Stomach (tissue), 4 donors: Measurements from ENCODE around the gene CPT1C.

Experiments
- POLR2A ChIP-seq, 4 donors: fragments of 450-650 bp; IDR thresholded peaks; one replicate each; pipeline ENCODE4 v1.6.1; 2016; ENCODE audit warnings: antibody characterized with exemption in 4 of 4, control low read depth in 2 of 4, mild to moderate bottlenecking in 1 of 4, moderate library complexity in 1 of 4
- POLR2AphosphoS5 ChIP-seq, 3 donors: sonication (generic); formaldehyde crosslinking; IDR thresholded peaks; one replicate each; pipeline ENCODE4 v1.6.1; 2016; ENCODE audit warnings: antibody characterized with exemption in 3 of 3
- TF ChIP-seq, protein P1 (sequence below), 7 experiments: fragments of 450-650 bp in 4 of 7; fragments of 200-600 bp in 3 of 7; sonication (generic) in 3 of 7; IDR thresholded peaks; one replicate each; pipeline ENCODE4 v1.5.1; 2016 to 2019; ENCODE audit warnings: antibody characterized with exemption in 7 of 7, control low read depth in 2 of 7, mild to moderate bottlenecking in 1 of 7

DNA sequence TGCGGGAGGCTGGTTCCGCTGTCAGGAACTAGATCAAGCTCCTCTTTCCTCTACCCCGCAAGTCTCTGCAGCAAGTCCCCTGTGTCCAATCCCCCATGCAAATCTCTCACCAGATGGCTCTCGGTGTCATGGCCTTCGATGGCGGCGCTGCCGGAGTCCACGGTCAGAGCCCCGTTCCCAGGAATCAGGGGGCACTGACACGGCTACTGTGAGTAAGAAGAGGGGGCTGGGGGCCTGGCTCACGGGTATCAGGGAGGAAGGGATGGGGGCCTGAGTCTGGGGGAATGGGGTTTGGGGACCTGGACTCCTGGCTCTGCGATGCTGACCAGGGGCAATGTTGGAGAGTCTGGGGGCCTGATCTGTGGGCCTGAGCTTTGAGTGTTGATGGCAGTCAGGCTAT is 44.9 kb upstream of the CPT1C start:
- TF ChIP-seq POLR2AphosphoS5 (IDR thresholded peaks at IDR 0.05) (no peak), POLR2A (IDR thresholded peaks at IDR 0.05) (no peak)
- TF ChIP-seq, protein P1, sequence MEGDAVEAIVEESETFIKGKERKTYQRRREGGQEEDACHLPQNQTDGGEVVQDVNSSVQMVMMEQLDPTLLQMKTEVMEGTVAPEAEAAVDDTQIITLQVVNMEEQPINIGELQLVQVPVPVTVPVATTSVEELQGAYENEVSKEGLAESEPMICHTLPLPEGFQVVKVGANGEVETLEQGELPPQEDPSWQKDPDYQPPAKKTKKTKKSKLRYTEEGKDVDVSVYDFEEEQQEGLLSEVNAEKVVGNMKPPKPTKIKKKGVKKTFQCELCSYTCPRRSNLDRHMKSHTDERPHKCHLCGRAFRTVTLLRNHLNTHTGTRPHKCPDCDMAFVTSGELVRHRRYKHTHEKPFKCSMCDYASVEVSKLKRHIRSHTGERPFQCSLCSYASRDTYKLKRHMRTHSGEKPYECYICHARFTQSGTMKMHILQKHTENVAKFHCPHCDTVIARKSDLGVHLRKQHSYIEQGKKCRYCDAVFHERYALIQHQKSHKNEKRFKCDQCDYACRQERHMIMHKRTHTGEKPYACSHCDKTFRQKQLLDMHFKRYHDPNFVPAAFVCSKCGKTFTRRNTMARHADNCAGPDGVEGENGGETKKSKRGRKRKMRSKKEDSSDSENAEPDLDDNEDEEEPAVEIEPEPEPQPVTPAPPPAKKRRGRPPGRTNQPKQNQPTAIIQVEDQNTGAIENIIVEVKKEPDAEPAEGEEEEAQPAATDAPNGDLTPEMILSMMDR (IDR thresholded peaks at IDR 0.05): no peak
